HepG2 (cell line): ENCODE results near the gene ZCCHC24. TPM values are rescaled to one million over a fixed set of nuclear protein-coding genes. Genes with fewer than 3 reads are reported as not detected.
A peak's percentile ranks its signal among the peaks of the same experiment; 100 is the strongest.

Experiments used
- ATAC-seq: fragments of 200-7000 bp; cut with Tn5 transposase; 3 replicates; pipeline ENCODE4 v1.9.1; 2020; ENCODE audit warnings: mild to moderate bottlenecking, moderate library complexity
- BruUV-seq: library from RNA; stranded (reverse); fragments of 400-500 nt; replicated peaks from 2 replicates; lab custom pipeline; 2021; lab: Mats Ljungman, UMichigan
- CTCF ChIA-PET: fragments of 300-600 bp; formaldehyde crosslinking; extraction: SDS; loops from one replicate; lab custom pipeline; 2021; ENCODE audit warnings: low total read pairs, inconsistent platforms, low intra/inter-chr PET ratio; lab: Yijun Ruan, JAX
- POLR2A ChIA-PET: fragments of 350-600 bp; sonication (Branson Sonifier 250); formaldehyde crosslinking; loops from one replicate; lab custom pipeline; 2020; ENCODE audit warnings: antibody characterized with exemption, inconsistent platforms; lab: Yijun Ruan, JAX
- DNase-seq: peaks from one replicate; pipeline ENCODE4 v3.0.0-alpha.2; 2015; ENCODE audit warnings: low spot score
- FAIRE-seq: peaks from 3 replicates; lab custom pipeline; 2011; peaks lifted over from hg19 to GRCh38; lab: Jason Lieb, UNC
- H2AFZ ChIP-seq: one replicate; pipeline ENCODE4 v1.6.1; 2011; ENCODE audit warnings: low read length, inconsistent platforms
- H3K27ac ChIP-seq: fragments of 300-600 bp; 3 replicates; pipeline ENCODE4 v1.8.0; 2011; ENCODE audit warnings: mixed run types, mild to moderate bottlenecking, mixed read lengths, low read length, inconsistent platforms; ENCODE audit not compliant: insufficient read depth; ENCODE audit errors: extremely low read length
- H3K27me3 ChIP-seq, 2 experiments: fragments of 200-600 bp in 1 of 2; 2 replicates in 1 of 2; 3 replicates in 1 of 2; pipeline versions ENCODE4 v1.6.0 to v1.8.0; 2011; ENCODE audit warnings: low read length in 2 of 2, mild to moderate bottlenecking in 2 of 2, moderate library complexity in 2 of 2, inconsistent platforms in 1 of 2; ENCODE audit not compliant: insufficient read depth in 2 of 2, control insufficient read depth in 1 of 2
- H3K36me3 ChIP-seq, 2 experiments: fragments of 200-600 bp in 1 of 2; replicated peaks in 1 of 2; 2 replicates in 1 of 2; 3 replicates in 1 of 2; pipeline versions ENCODE4 v1.5.1 to v1.8.0; 2011; ENCODE audit warnings: low read length in 2 of 2, inconsistent platforms in 1 of 2; ENCODE audit not compliant: insufficient read depth in 2 of 2, control insufficient read depth in 1 of 2
- H3K4me1 ChIP-seq: 2 replicates; pipeline ENCODE4 v1.5.1; 2012; ENCODE audit warnings: low read length, inconsistent platforms; ENCODE audit not compliant: insufficient read depth
- H3K4me2 ChIP-seq: 2 replicates; pipeline ENCODE4 v1.6.0; 2011; ENCODE audit warnings: low read depth, low read length, inconsistent platforms
- H3K4me3 ChIP-seq, 3 experiments: fragments of 200-600 bp in 1 of 3; sonication (generic), shearing (Covaris generic) in 1 of 3; replicated peaks in 1 of 3; 2 replicates each; pipeline ENCODE4 v1.5.1; 2011 to 2016; ENCODE audit warnings: low read length in 3 of 3, inconsistent platforms in 2 of 3, low read depth in 2 of 3, mild to moderate bottlenecking in 2 of 3, control low read depth in 1 of 3, mixed read lengths in 1 of 3; ENCODE audit not compliant: insufficient read depth in 1 of 3
- H3K79me2 ChIP-seq: one replicate; pipeline ENCODE4 v1.6.1; 2011; ENCODE audit warnings: low read length, inconsistent platforms; ENCODE audit not compliant: insufficient read depth
- H3K9ac ChIP-seq: 2 replicates; pipeline ENCODE4 v1.6.0; 2011; ENCODE audit warnings: mild to moderate bottlenecking, low read depth, low read length, inconsistent platforms; ENCODE audit not compliant: insufficient read depth
- H3K9me3 ChIP-seq: 2 replicates; pipeline ENCODE4 v1.5.1; 2012; ENCODE audit warnings: mild to moderate bottlenecking, low read length
- H4K20me1 ChIP-seq: 2 replicates; pipeline ENCODE4 v1.6.0; 2011; ENCODE audit warnings: inconsistent platforms, mild to moderate bottlenecking, low read length, moderate library complexity; ENCODE audit not compliant: insufficient read depth
- ARNT ChIP-seq: fragments of 450-650 bp; IDR thresholded peaks from 2 replicates; pipeline ENCODE4 v1.6.1; 2017
- ATF5 ChIP-seq: sonication (generic); formaldehyde crosslinking; IDR thresholded peaks from 2 replicates; pipeline ENCODE4 v1.4.0; 2020; ENCODE audit warnings: mild to moderate bottlenecking, low read depth, missing genetic modification reagents
- ISX ChIP-seq: sonication (generic); formaldehyde crosslinking; conservative IDR thresholded peaks from 2 replicates; pipeline ENCODE4 v1.5.0; 2020; ENCODE audit warnings: missing genetic modification reagents
- MEIS1 ChIP-seq: sonication (generic); formaldehyde crosslinking; IDR thresholded peaks from 2 replicates; pipeline ENCODE4 v1.9.0; 2021; ENCODE audit warnings: mild to moderate bottlenecking, missing genetic modification reagents, moderate library complexity, borderline replicate concordance
- PHF21A ChIP-seq: sonication (generic); formaldehyde crosslinking; IDR thresholded peaks from 2 replicates; pipeline ENCODE4 v1.5.0; 2020; ENCODE audit warnings: mild to moderate bottlenecking, missing genetic modification reagents
- PRDM4 ChIP-seq: sonication (generic); formaldehyde crosslinking; IDR thresholded peaks from 2 replicates; pipeline ENCODE4 v1.9.0; 2021; ENCODE audit warnings: missing genetic modification reagents, borderline replicate concordance
- RARA ChIP-seq: IDR thresholded peaks from 2 replicates; pipeline ENCODE4 v1.6.1; 2016; ENCODE audit warnings: missing genetic modification reagents, missing compliant biosample characterization
- SRSF9 ChIP-seq: fragments of 200-400 bp; formaldehyde crosslinking; IDR thresholded peaks from 2 replicates; pipeline ENCODE4 v1.6.1; 2018; ENCODE audit warnings: borderline replicate concordance, mild to moderate bottlenecking, low read depth, low read length; ENCODE audit not compliant: insufficient read depth, poor library complexity, severe bottlenecking
- SRY ChIP-seq: sonication (generic); formaldehyde crosslinking; IDR thresholded peaks from 2 replicates; pipeline ENCODE4 v1.8.0; 2022; ENCODE audit warnings: mild to moderate bottlenecking, missing genetic modification reagents
- TARDBP ChIP-seq: sonication (generic); formaldehyde crosslinking; IDR thresholded peaks from 2 replicates; pipeline ENCODE4 v1.8.0; 2022; ENCODE audit warnings: mild to moderate bottlenecking, missing genetic modification reagents
- TBP ChIP-seq: sonication (generic); formaldehyde crosslinking; IDR thresholded peaks from 2 replicates; pipeline ENCODE4 v1.5.0; 2020; ENCODE audit warnings: missing genetic modification reagents
- ZFP90 ChIP-seq: sonication (generic); formaldehyde crosslinking; IDR thresholded peaks from 2 replicates; pipeline ENCODE4 v1.8.0; 2022; ENCODE audit warnings: missing genetic modification reagents, mild to moderate bottlenecking, inconsistent platforms, borderline replicate concordance
- ZNF160 ChIP-seq: sonication (generic); formaldehyde crosslinking; IDR thresholded peaks from 2 replicates; pipeline ENCODE4 v1.8.0; 2022; ENCODE audit warnings: mild to moderate bottlenecking, inconsistent platforms, missing genetic modification reagents
- WGBS: methylation state at CpG from one replicate; pipeline ENCODE4 v1.1.6; 2017; ENCODE audit warnings: low lambda C conversion rate; 5-methylcytosine and 5-hydroxymethylcytosine counted together
- in situ Hi-C: cut with HindIII; loops from 2 replicates; pipeline ENCODE4 v1.10.0; 2017; ENCODE audit warnings: low pct_unique_long_range_greater_than_20kb; ENCODE audit not compliant: extremely low pct_ligation_motif_present
- intact Hi-C: fragments of 100-400 bp; cut with micrococcal nuclease; formaldehyde crosslinking; loops from one replicate; pipeline ENCODE4 v1.10.0; 2022; ENCODE audit not compliant: unreplicated experiment
- polyA plus RNA-seq, 8 experiments: library from polyadenylated mRNA; depleted of rRNA in 3 of 8; stranded (reverse) in 7 of 8; unstranded in 1 of 8; fragments of >200 nt; fragmentation: Illumina TruSeq in 4 of 8; extraction: Trizol in 4 of 8; gene quantifications; 2 replicates each; pipeline versions ENCODE4 v1.2.1 to v1.2.3, GENCODE V29; 2011 to 2016; ENCODE audit warnings: low read depth in 4 of 8, missing spikeins in 1 of 8, mixed read lengths in 1 of 8; ENCODE audit not compliant: insufficient read depth in 1 of 8
- total RNA-seq, 5 experiments: library from RNA; depleted of rRNA; stranded (reverse); fragments of >200 nt; fragmentation: Illumina TruSeq; extraction: Trizol; gene quantifications; 2 replicates each; pipeline ENCODE4 v1.2.3, GENCODE V29; 2016; ENCODE audit warnings: low read depth in 1 of 5
- TF ChIP-seq, protein P1 (sequence below): sonication (generic); formaldehyde crosslinking; IDR thresholded peaks from 2 replicates; pipeline ENCODE4 v1.5.1; 2020; ENCODE audit warnings: missing genetic modification reagents, mild to moderate bottlenecking, borderline replicate concordance
- TF ChIP-seq, protein P2 (sequence below): IDR thresholded peaks from 2 replicates; pipeline ENCODE4 v1.6.1; 2016; ENCODE audit warnings: low read depth, borderline replicate concordance
- TF ChIP-seq, protein P3 (sequence below): sonication (generic); formaldehyde crosslinking; IDR thresholded peaks from 2 replicates; pipeline ENCODE4 v1.4.0; 2020; ENCODE audit warnings: missing genetic modification reagents
- TF ChIP-seq, protein P4 (sequence below): sonication (generic); formaldehyde crosslinking; conservative IDR thresholded peaks from 2 replicates; pipeline ENCODE4 v1.4.0; 2020; ENCODE audit warnings: missing genetic modification reagents

ZCCHC24 gene
- total and polyA plus RNA-seq, 2 of the 13 experiments (the other 11 are each of a cell fraction or from before 2014, with no cell fraction given), result 3.1 to 7.9 TPM

- in situ Hi-C loops (no loop called here), intact Hi-C loops (no loop called here)
- H3K4me3 ChIP-seq, result no peak overlapping the region
- H3K79me2 ChIP-seq, result no peaks in the 10 kb centered on the region
- CTCF ChIA-PET, result no interaction called here
- FAIRE-seq, result peak; percentile 15
- peaks cover 0 to 8% of the 10 kb centered on the region in 2 experiments; a peak in 1 of 5 replicates for H3K27me3 ChIP-seq
- WGBS, result 2% methylated on average over 5 of the region's 5 CpGs
- peak; percentile 53 for DNase-seq
- no peaks in the 10 kb centered on the region for H4K20me1 ChIP-seq
- H3K27ac ChIP-seq, result no peak overlapping the region
- POLR2A ChIA-PET, result no interaction called here
- H3K4me2 ChIP-seq, result peak overlapping the region; percentile 33; the same call in 1 of the 2 replicates
- H3K9me3 ChIP-seq, result no peaks in the 10 kb centered on the region
- peak; percentile 41 for ATAC-seq
- no peaks in the 10 kb centered on the region for H3K36me3 ChIP-seq
- no peak overlapping the region for H3K9ac ChIP-seq
- no peak overlapping the region for H2AFZ ChIP-seq
- H3K4me1 ChIP-seq, result peaks cover 17% of the 10 kb centered on the region
- no TSS peak for BruUV-seq
- TF ChIP-seq ATF5 (CRISPR knock-in tag) (no peak), ZNF160 (CRISPR knock-in tag) (no peak), SRSF9 (no peak), ISX (CRISPR knock-in tag) (no peak), TBP (no peak), MEIS1 (CRISPR knock-in tag) (no peak), ZFP90 (CRISPR knock-in tag) (no peak), RARA (CRISPR knock-in tag) (peak; percentile 72), PRDM4 (CRISPR knock-in tag) (no peak), PHF21A (CRISPR knock-in tag) (0 out of 2 replicates have a peak, but pooled peaks have one; percentile 34), TARDBP (CRISPR knock-in tag) (no peak), SRY (CRISPR knock-in tag) (no peak), ARNT (no peak)
- TF ChIP-seq, protein P1, sequence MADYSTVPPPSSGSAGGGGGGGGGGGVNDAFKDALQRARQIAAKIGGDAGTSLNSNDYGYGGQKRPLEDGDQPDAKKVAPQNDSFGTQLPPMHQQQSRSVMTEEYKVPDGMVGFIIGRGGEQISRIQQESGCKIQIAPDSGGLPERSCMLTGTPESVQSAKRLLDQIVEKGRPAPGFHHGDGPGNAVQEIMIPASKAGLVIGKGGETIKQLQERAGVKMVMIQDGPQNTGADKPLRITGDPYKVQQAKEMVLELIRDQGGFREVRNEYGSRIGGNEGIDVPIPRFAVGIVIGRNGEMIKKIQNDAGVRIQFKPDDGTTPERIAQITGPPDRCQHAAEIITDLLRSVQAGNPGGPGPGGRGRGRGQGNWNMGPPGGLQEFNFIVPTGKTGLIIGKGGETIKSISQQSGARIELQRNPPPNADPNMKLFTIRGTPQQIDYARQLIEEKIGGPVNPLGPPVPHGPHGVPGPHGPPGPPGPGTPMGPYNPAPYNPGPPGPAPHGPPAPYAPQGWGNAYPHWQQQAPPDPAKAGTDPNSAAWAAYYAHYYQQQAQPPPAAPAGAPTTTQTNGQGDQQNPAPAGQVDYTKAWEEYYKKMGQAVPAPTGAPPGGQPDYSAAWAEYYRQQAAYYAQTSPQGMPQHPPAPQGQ (CRISPR knock-in tag), result no peak
- TF ChIP-seq, protein P2, sequence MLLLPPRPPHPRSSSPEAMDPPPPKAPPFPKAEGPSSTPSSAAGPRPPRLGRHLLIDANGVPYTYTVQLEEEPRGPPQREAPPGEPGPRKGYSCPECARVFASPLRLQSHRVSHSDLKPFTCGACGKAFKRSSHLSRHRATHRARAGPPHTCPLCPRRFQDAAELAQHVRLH, result no peak
- TF ChIP-seq, protein P3, sequence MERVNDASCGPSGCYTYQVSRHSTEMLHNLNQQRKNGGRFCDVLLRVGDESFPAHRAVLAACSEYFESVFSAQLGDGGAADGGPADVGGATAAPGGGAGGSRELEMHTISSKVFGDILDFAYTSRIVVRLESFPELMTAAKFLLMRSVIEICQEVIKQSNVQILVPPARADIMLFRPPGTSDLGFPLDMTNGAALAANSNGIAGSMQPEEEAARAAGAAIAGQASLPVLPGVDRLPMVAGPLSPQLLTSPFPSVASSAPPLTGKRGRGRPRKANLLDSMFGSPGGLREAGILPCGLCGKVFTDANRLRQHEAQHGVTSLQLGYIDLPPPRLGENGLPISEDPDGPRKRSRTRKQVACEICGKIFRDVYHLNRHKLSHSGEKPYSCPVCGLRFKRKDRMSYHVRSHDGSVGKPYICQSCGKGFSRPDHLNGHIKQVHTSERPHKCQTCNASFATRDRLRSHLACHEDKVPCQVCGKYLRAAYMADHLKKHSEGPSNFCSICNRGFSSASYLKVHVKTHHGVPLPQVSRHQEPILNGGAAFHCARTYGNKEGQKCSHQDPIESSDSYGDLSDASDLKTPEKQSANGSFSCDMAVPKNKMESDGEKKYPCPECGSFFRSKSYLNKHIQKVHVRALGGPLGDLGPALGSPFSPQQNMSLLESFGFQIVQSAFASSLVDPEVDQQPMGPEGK (CRISPR knock-in tag), result no peak
- TF ChIP-seq, protein P4, sequence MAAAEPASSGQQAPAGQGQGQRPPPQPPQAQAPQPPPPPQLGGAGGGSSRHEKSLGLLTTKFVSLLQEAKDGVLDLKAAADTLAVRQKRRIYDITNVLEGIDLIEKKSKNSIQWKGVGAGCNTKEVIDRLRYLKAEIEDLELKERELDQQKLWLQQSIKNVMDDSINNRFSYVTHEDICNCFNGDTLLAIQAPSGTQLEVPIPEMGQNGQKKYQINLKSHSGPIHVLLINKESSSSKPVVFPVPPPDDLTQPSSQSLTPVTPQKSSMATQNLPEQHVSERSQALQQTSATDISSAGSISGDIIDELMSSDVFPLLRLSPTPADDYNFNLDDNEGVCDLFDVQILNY (CRISPR knock-in tag), result no peak
Observed at GRCh38 chr10:79472951-79473350, 27.5 kb upstream of the ZCCHC24 start.
